B cell (primary cell): ENCODE data around the gene SPECC1L. TPM values are rescaled to one million over a fixed set of nuclear protein-coding genes. Genes with fewer than 3 reads are reported as not detected.

Experiments used
- ATAC-seq: fragments of 200-7000 bp; cut with Tn5 transposase; one replicate; pipeline ENCODE4 v1.10.0; 2021; ENCODE audit warnings: low read depth, mild to moderate bottlenecking, moderate number of reproducible peaks, moderate library complexity
- CTCF ChIA-PET: fragments of 350-600 bp; sonication (Branson Sonifier 250); formaldehyde crosslinking; loops from one replicate; lab custom pipeline; 2021; ENCODE audit warnings: antibody characterized with exemption, inconsistent platforms; lab: Charles Lee
- POLR2A ChIA-PET: fragments of 350-600 bp; sonication (Branson Sonifier 250); formaldehyde crosslinking; loops from one replicate; lab custom pipeline; 2021; ENCODE audit warnings: antibody characterized with exemption; lab: Charles Lee
- DNase-seq: peaks from one replicate; pipeline ENCODE4 v3.0.0; 2013
- H2AFZ ChIP-seq: 2 replicates; pipeline ENCODE4 v1.6.1; 2012; ENCODE audit warnings: mild to moderate bottlenecking, low read depth, low read length; ENCODE audit not compliant: insufficient read depth, poor library complexity, severe bottlenecking
- H3K27ac ChIP-seq, 2 donors: 1 replicate in 1 of 2; 2 replicates in 1 of 2; pipeline ENCODE4 v1.5.1; 2012 to 2013; ENCODE audit warnings: low read length in 2 of 2, mild to moderate bottlenecking in 2 of 2, moderate library complexity in 1 of 2
- H3K27me3 ChIP-seq, 4 experiments: fragments of 200-600 bp in 1 of 4; sonication (generic) in 1 of 4; replicated peaks in 1 of 4; 1 replicate in 2 of 4; 2 replicates in 2 of 4; pipeline versions ENCODE4 v1.6.1 to v1.7.0; 2013 to 2016; ENCODE audit warnings: low read length in 3 of 4, mild to moderate bottlenecking in 2 of 4, mixed read lengths in 1 of 4, moderate library complexity in 1 of 4; ENCODE audit not compliant: insufficient read depth in 4 of 4, control insufficient read depth in 3 of 4; ENCODE audit errors: control extremely low read depth in 1 of 4
- H3K36me3 ChIP-seq, 2 experiments: replicated peaks in 1 of 2; 1 replicate in 1 of 2; 2 replicates in 1 of 2; pipeline versions ENCODE4 v1.6.1 to v1.7.1; 2013; ENCODE audit warnings: low read length in 1 of 2; ENCODE audit not compliant: insufficient read depth in 2 of 2, control insufficient read depth in 1 of 2; ENCODE audit errors: control extremely low read depth in 1 of 2, extremely low read depth in 1 of 2
- H3K4me1 ChIP-seq, 2 donors: fragments of 200-600 bp in 1 of 2; sonication (generic) in 1 of 2; 1 replicate in 1 of 2; 2 replicates in 1 of 2; pipeline versions ENCODE4 v1.5.1 to v1.6.1; 2013 to 2017; ENCODE audit warnings: low read length in 2 of 2; ENCODE audit not compliant: control insufficient read depth in 2 of 2, insufficient read depth in 2 of 2
- H3K4me2 ChIP-seq: replicated peaks from 2 replicates; pipeline ENCODE3; 2012; ENCODE audit warnings: mild to moderate bottlenecking, low read depth, low read length; ENCODE audit not compliant: poor library complexity, severe bottlenecking
- H3K4me3 ChIP-seq, 5 experiments: fragments of 200-600 bp in 1 of 5; sonication (generic) in 1 of 5; 1 replicate in 3 of 5; 2 replicates in 2 of 5; pipeline versions ENCODE4 v1.5.1 to v1.7.0; 2011 to 2016; ENCODE audit warnings: low read length in 4 of 5, mild to moderate bottlenecking in 4 of 5, low read depth in 2 of 5, control low read depth in 1 of 5, moderate library complexity in 1 of 5; ENCODE audit not compliant: insufficient read depth in 1 of 5; ENCODE audit errors: control extremely low read depth in 1 of 5, extremely low read depth in 1 of 5
- H3K79me2 ChIP-seq: fragments of 200-600 bp; sonication (generic); one replicate; pipeline ENCODE4 v1.6.0; 2016; ENCODE audit warnings: low read length; ENCODE audit not compliant: control insufficient read depth, insufficient read depth
- H3K9ac ChIP-seq: fragments of 200-600 bp; sonication (generic); 2 replicates; pipeline ENCODE4 v1.6.1; 2017; ENCODE audit warnings: mild to moderate bottlenecking, low read length, moderate library complexity
- H3K9me3 ChIP-seq, 3 donors: one replicate each; pipeline versions ENCODE4 v1.6.1 to v1.7.1; 2013; ENCODE audit warnings: low read length in 2 of 3; ENCODE audit not compliant: control insufficient read depth in 2 of 3, insufficient read depth in 1 of 3; ENCODE audit errors: control extremely low read depth in 1 of 3
- H4K20me1 ChIP-seq: 2 replicates; pipeline ENCODE4 v1.6.0; 2012; ENCODE audit warnings: mild to moderate bottlenecking, low read length; ENCODE audit not compliant: insufficient read depth, control insufficient read depth, poor library complexity, severe bottlenecking
- H3K27ac Mint-ChIP-seq: one replicate; pipeline ENCODE4 v1.8.0; 2021; ENCODE audit warnings: mixed read lengths
- H3K27me3 Mint-ChIP-seq: one replicate; pipeline ENCODE4 v1.8.0; 2021; ENCODE audit warnings: mixed read lengths
- H3K4me1 Mint-ChIP-seq: one replicate; pipeline ENCODE4 v1.8.0; 2021; ENCODE audit warnings: mixed read lengths
- H3K4me3 Mint-ChIP-seq: one replicate; pipeline ENCODE4 v1.8.0; 2021; ENCODE audit warnings: mixed read lengths
- H3K9me3 Mint-ChIP-seq: one replicate; pipeline ENCODE4 v1.8.0; 2022; ENCODE audit warnings: mixed read lengths; ENCODE audit not compliant: insufficient read depth
- CTCF ChIP-seq: fragments of 200-600 bp; IDR thresholded peaks from one replicate; pipeline ENCODE4 v1.8.0; 2022; ENCODE audit warnings: antibody characterized with exemption, mild to moderate bottlenecking
- EZH2 ChIP-seq: IDR thresholded peaks from 2 replicates; pipeline ENCODE4 v1.6.1; 2012; ENCODE audit warnings: borderline replicate concordance, low read depth, mild to moderate bottlenecking, moderate library complexity, low read length; ENCODE audit not compliant: insufficient read depth, poor library complexity, severe bottlenecking
- WGBS: methylation state at CpG from one replicate; pipeline ENCODE4 v1.1.5; 2013; ENCODE audit warnings: missing lambda C conversion rate; ENCODE audit not compliant: insufficient coverage; 5-methylcytosine and 5-hydroxymethylcytosine counted together
- intact Hi-C: fragments of 100-400 bp; cut with micrococcal nuclease; formaldehyde crosslinking; loops from one replicate; pipeline ENCODE4 v1.10.0; 2022
- polyA plus RNA-seq: library from polyadenylated mRNA; depleted of rRNA; stranded (reverse); fragments of >200 nt; gene quantifications from 2 replicates; pipeline ENCODE4 v1.2.3, GENCODE V29; 2012
- total RNA-seq, 2 donors: library from RNA; stranded (reverse); fragments of 120-200 nt in 1 of 2; gene quantifications; 1 replicate in 1 of 2; 2 replicates in 1 of 2; pipeline versions ENCODE4 v1.2.3 to v1.2.4, GENCODE V29; 2013 to 2022

Gene SPECC1L
- total and polyA plus RNA-seq, 2 donors (not counting 1 experiment from before 2014, with no cell fraction given), result 14.4 to 85.3 TPM

GRCh38 chr22:24423519-24424000, 152.9 kb downstream of the SPECC1L start:
- H2AFZ ChIP-seq, result peak overlapping the region; percentile 75
- intact Hi-C loops, result loop anchor here (5.0 kb wide), 1 partner anchor 96 kb away; no protein-coding TSS in a partner anchor

More at GRCh38 chr22:24423519-24424000, 152.9 kb downstream of the SPECC1L start:
- Mint-ChIP-seq H3K9me3 (no peaks in the 10 kb centered on the region), H3K27me3 (no peaks in the 10 kb centered on the region), H3K4me3 (peak overlapping the region; percentile 66), H3K27ac (peak overlapping the region; percentile 26), H3K4me1 (peaks cover 45% of the 10 kb centered on the region)
- peaks cover 38 to 51% of the 10 kb centered on the region in 2 donors for H3K4me1 ChIP-seq
- peak overlapping the region in 3 of 5 experiments; percentile 67 to 82 (median 68) for H3K4me3 ChIP-seq
- DNase-seq (peak; percentile 79), ATAC-seq (peak; percentile 19)
- H3K9me3 ChIP-seq, result peaks cover 0 to 2% (median 0%) of the 10 kb centered on the region in 3 donors
- peaks cover 0 to 3% (median 0%) of the 10 kb centered on the region in 4 experiments for H3K27me3 ChIP-seq
- no peaks in the 10 kb centered on the region for H3K36me3 ChIP-seq
- ChIA-PET POLR2A (interaction anchor here (0.8 to 1.3 kb wide), 4 partner anchors 10 to 100 kb away, joined by 3 to 9 read pairs (median 6); no protein-coding TSS in a partner anchor), CTCF (interaction anchor here (0.8 to 14.5 kb wide), 16 partner anchors 12 to 101 kb away, joined by 3 to 173 read pairs (median 6); no protein-coding TSS in a partner anchor)
- H3K27ac ChIP-seq, result peak overlapping the region in 1 of 2 donors; percentile 65
- under 1% methylated on average over 56 of the region's 56 CpGs for WGBS
- peak overlapping the region; percentile 98 for H3K4me2 ChIP-seq
- peak overlapping the region; percentile 72 for H3K9ac ChIP-seq
- peaks cover 53% of the 10 kb centered on the region for H3K79me2 ChIP-seq
- no peak for TF ChIP-seq EZH2
- peak; percentile 89 for TF ChIP-seq CTCF
- H4K20me1 ChIP-seq, result no peaks in the 10 kb centered on the region
